Hair follicle dermal papilla cell (primary cell): ENCODE data around the gene CTBS. TPM values are rescaled to one million over a fixed set of nuclear protein-coding genes. Genes with fewer than 3 reads are reported as not detected.

Source experiments
- total RNA-seq: library from RNA; depleted of rRNA; stranded (reverse); fragments of >200 nt; gene quantifications from 2 replicates; pipeline ENCODE4 v1.2.3, GENCODE V29; 2012

Gene CTBS
- total RNA-seq: 13.0 and 16.5 TPM in 2 replicates

DNA sequence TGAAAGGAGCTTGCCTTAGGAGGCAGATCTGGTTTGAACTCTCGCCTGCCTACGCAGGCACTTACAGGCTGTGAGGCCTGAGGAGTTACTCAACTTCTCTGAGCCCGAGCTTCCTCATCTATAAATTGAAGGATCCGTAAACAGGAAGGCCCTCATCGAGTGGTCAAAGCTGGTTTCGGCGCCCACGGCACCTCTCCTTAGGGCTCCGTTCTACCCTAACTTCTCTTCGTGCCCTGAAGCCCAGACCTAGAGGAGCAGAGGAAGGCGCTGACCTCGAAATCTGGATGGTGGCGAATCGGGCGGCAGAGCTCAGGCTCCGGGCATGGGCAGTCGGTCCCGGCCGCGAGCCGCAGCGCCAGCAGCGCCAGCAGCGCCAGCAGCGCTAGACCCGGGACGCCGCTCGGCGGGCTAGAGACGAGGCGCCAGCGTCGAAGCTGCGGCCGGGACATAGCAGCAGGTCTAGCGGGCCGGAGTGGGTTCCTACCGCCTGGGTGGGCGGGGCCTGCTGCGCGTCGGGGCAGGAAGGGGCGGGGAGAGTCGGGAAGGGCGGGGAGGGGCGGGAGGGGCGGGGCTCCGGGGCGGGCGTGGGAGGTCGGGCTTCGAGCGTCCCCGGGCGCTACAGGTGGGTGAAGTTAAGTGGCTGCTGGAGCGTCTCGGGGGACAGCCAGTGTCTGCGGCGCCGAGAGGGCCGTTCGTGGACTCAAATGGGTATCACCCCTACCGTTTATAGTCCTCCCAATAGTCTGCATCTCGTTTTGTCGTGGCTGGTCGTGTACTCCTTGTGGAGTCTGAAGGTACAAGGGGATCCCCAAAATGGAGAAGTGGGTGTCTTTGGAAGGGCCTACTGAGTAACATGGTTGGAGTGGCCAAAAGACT, at the start of gene CTBS:
Gene CTBS (minus strand): TSS at position 474 of the 876 bp plus-strand sequence. CDS start 25 bp downstream, at position 449.

DNA sequence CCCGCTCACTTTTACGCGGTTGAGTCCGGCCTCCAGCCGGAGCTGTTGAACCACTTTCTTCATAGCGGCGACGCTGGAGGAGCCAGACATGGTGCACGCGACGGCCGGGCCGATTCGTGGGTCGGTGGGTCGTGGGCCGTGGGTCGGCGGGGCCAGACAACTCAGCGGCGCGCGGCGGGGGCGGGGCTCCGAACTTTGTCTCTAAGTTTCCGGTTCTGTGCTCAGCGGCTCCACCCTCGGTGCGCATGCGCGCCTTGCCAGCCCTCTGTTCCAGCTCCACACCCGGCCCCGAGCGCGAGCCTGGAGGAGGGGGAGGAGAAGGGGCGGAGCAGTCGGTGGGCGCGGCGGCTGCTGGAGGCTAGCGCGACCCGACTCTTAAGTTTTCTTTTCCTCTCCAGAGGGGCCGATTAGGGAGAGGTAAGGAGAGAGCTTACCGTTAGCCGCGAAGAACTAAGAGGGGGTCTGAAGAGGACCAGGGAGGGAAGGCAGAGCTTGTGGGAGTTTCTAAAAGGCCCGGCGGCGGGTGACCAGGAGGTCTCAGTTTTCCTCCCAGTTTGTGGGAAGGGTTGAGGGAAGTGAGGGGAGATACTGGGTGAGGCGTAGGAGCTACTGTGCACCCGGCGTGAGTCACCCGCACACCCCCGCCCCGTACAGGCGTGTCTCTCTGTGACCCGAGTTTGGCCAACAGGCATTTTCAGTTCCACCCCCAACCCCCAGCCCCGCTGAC, 68.1 kb downstream of the CTBS start, which contains the start of the genes GNG5 and SPATA1:
Gene GNG5 (minus strand): TSS at position 580 of the 727 bp plus-strand sequence. CDS start 490 bp downstream, at position 90.
Gene SPATA1 (plus strand): TSS at position 385 of the 727 bp plus-strand sequence. CDS start 9,974 bp downstream, outside the sequence.

Other genes starting within 250 kb of the CTBS start
- not detected in 2 replicates for gene DNASE2B, start 176.0 kb downstream of the CTBS start, total RNA-seq
- 23.4 and 25.0 TPM in 2 replicates for gene RPF1, start 95.2 kb downstream of the CTBS start, total RNA-seq
- 0.61 and 2.3 TPM in 2 replicates for gene SPATA1, start 68.1 kb downstream of the CTBS start, total RNA-seq
- gene GNG5, start 67.9 kb downstream of the CTBS start, total RNA-seq: 10.4 and 12.8 TPM in 2 replicates
- 6.6 and 6.8 TPM in 2 replicates for gene SSX2IP, start 116.0 kb upstream of the CTBS start, total RNA-seq